ENCODE measurements around the gene VPREB3.

GRCh38 chr22:23705358-23705757, 48.9 kb downstream of the VPREB3 start:
- no peak for TF ChIP-seq CTCF (IDR thresholded peaks at IDR 0.05)
- TF ChIP-seq POLR2AphosphoS5 (IDR thresholded peaks at IDR 0.05; ENCODE audit: low read depth, low read length): no peak
- TF ChIP-seq SIN3A (IDR thresholded peaks at IDR 0.05; ENCODE audit: borderline replicate concordance, insufficient read depth, low read depth, low read length): no peak
- no peak for TF ChIP-seq TCF7L2 (IDR thresholded peaks at IDR 0.05; ENCODE audit: low read depth, low read length)

Data from Panc1 (cell line).